Hematopoietic multipotent progenitor cell (in vitro differentiated cells): ENCODE data around the gene LIPM. TPM values are rescaled to one million over a fixed set of nuclear protein-coding genes. Genes with fewer than 3 reads are reported as not detected.

Source experiments
- total RNA-seq: library from RNA; depleted of rRNA; stranded (reverse); fragments of >200 nt; gene quantifications from one replicate; pipeline ENCODE4 v1.2.3, GENCODE V29; 2012

LIPM gene
- total RNA-seq, 1 donor, result not detected

Other genes starting within 250 kb of the LIPM start
- 8.6 TPM for gene RNLS, start 219.4 kb upstream of the LIPM start, total RNA-seq
- 0.27 TPM for gene LIPJ, start 216.0 kb upstream of the LIPM start, total RNA-seq
- not detected for gene LIPF, start 138.3 kb upstream of the LIPM start, total RNA-seq
- gene LIPK, start 96.5 kb upstream of the LIPM start, total RNA-seq, result not detected
- not detected for gene LIPN, start 42.7 kb upstream of the LIPM start, total RNA-seq
- gene ANKRD22, start 49.1 kb downstream of the LIPM start, total RNA-seq, result under 0.01 TPM
- gene STAMBPL1, start 77.5 kb downstream of the LIPM start, total RNA-seq, result 39.3 TPM
- gene ACTA2, start 150.0 kb downstream of the LIPM start, total RNA-seq, result 11.3 TPM
- gene FAS, start 188.1 kb downstream of the LIPM start, total RNA-seq, result 5.7 TPM